DOHH2 (cell line): Measurements from ENCODE around the gene SMURF2.

Experiments used
- H3F3A ChIP-seq: fragments of 200-600 bp; sonication (generic), shearing (Covaris generic); 2 replicates; pipeline ENCODE4 v1.6.0; 2016; ENCODE audit warnings: antibody characterized with exemption, mild to moderate bottlenecking; ENCODE audit not compliant: control insufficient read depth, insufficient read depth
- H3K27ac ChIP-seq: fragments of 200-600 bp; sonication (generic); 2 replicates; pipeline ENCODE4 v1.5.1; 2014; ENCODE audit warnings: low read depth, mild to moderate bottlenecking, low read length, moderate library complexity
- H3K27me3 ChIP-seq: fragments of 200-600 bp; sonication (generic); 2 replicates; pipeline ENCODE4 v1.6.1; 2014; ENCODE audit warnings: mild to moderate bottlenecking, low read length, mixed read lengths; ENCODE audit not compliant: control insufficient read depth
- H3K36me3 ChIP-seq: fragments of 200-600 bp; sonication (generic); 2 replicates; pipeline ENCODE4 v1.6.1; 2014; ENCODE audit warnings: mild to moderate bottlenecking, low read length, moderate library complexity, mixed read lengths; ENCODE audit not compliant: control insufficient read depth
- H3K4me1 ChIP-seq: fragments of 200-600 bp; sonication (generic); 2 replicates; pipeline ENCODE4 v1.6.1; 2014; ENCODE audit warnings: mild to moderate bottlenecking, low read length, mixed read lengths; ENCODE audit not compliant: control insufficient read depth
- H3K4me2 ChIP-seq: fragments of 200-600 bp; sonication (generic); 2 replicates; pipeline ENCODE4 v1.6.0; 2014; ENCODE audit warnings: mild to moderate bottlenecking, low read length, moderate library complexity
- H3K4me3 ChIP-seq: fragments of 200-600 bp; sonication (generic); 2 replicates; pipeline ENCODE4 v1.5.1; 2014; ENCODE audit warnings: mild to moderate bottlenecking, low read length, mixed read lengths
- H3K79me2 ChIP-seq: fragments of 200-600 bp; sonication (generic); 2 replicates; pipeline ENCODE4 v1.6.1; 2014; ENCODE audit warnings: mild to moderate bottlenecking, low read length, mixed read lengths; ENCODE audit not compliant: control insufficient read depth
- H3K9me2 ChIP-seq: fragments of 200-600 bp; sonication (generic); replicated peaks from 2 replicates; pipeline ENCODE4 v1.6.1; 2014; ENCODE audit warnings: mild to moderate bottlenecking, low read length, mixed read lengths; ENCODE audit not compliant: control insufficient read depth
- H3K9me3 ChIP-seq: fragments of 200-600 bp; sonication (generic); 2 replicates; pipeline ENCODE4 v1.6.1; 2014; ENCODE audit warnings: antibody characterized with exemption, low read length, mixed read lengths; ENCODE audit not compliant: control insufficient read depth, insufficient read depth
- H4K20me1 ChIP-seq: fragments of 200-600 bp; sonication (generic); 2 replicates; pipeline ENCODE4 v1.6.0; 2014; ENCODE audit warnings: low read depth, mild to moderate bottlenecking, antibody characterized with exemption, low read length, moderate library complexity; ENCODE audit not compliant: control insufficient read depth, insufficient read depth
- EZH2phosphoT487 ChIP-seq: fragments of 200-600 bp; sonication (generic); IDR thresholded peaks from 2 replicates; pipeline ENCODE4 v1.6.1; 2017; ENCODE audit warnings: borderline replicate concordance, mild to moderate bottlenecking, antibody characterized with exemption, low read length, moderate library complexity, mixed read lengths
- TF ChIP-seq, protein P1 (sequence below): fragments of 200-600 bp; sonication (generic); IDR thresholded peaks from one replicate; pipeline ENCODE4 v1.5.1; 2014; ENCODE audit warnings: antibody characterized with exemption, mild to moderate bottlenecking, low read depth, low read length; ENCODE audit not compliant: poor library complexity, severe bottlenecking

SMURF2 gene

DNA sequence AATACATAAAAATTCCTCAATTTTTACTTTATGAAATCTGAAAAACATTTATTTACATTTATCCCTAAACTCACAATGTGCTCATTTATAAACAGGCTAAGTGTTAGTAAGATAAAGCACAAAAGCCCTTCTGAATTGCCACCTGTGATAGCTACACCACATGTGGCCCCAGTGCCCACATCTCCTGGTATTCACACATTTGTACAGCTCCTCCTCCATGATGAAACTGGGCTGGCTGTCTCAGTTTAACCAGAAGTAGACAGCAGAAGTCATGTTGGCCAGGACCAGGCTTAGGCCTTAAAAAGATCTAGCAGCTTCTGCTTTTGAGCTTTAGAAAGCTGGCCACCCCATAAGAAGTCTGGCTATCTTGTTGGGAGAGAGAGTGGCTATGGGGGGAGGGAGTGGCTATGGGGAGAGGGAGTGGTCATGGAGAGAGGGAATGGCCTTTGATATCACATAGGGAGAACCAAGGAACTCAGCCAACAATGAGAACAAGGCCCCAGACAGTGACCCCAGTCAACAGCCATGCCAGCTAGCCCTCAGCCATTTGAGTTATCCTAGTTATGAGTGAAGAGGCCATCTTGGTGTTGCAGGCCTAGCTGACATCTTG is 108.0 kb downstream of the SMURF2 start:
- Histone ChIP-seq H3K9me3 (no peaks in the 10 kb centered on the region), H3K9me2 (no peaks in the 10 kb centered on the region), H3K4me2 (no peak overlapping the region), H3K4me3 (no peak overlapping the region), H3K4me1 (no peaks in the 10 kb centered on the region), H3F3A (no peaks in the 10 kb centered on the region; the same call in 1 of the 2 replicates), H3K27me3 (no peaks in the 10 kb centered on the region), H4K20me1 (no peaks in the 10 kb centered on the region), H3K79me2 (no peaks in the 10 kb centered on the region), H3K36me3 (peaks cover 18% of the 10 kb centered on the region), H3K27ac (no peak overlapping the region)
- TF ChIP-seq, protein P1, sequence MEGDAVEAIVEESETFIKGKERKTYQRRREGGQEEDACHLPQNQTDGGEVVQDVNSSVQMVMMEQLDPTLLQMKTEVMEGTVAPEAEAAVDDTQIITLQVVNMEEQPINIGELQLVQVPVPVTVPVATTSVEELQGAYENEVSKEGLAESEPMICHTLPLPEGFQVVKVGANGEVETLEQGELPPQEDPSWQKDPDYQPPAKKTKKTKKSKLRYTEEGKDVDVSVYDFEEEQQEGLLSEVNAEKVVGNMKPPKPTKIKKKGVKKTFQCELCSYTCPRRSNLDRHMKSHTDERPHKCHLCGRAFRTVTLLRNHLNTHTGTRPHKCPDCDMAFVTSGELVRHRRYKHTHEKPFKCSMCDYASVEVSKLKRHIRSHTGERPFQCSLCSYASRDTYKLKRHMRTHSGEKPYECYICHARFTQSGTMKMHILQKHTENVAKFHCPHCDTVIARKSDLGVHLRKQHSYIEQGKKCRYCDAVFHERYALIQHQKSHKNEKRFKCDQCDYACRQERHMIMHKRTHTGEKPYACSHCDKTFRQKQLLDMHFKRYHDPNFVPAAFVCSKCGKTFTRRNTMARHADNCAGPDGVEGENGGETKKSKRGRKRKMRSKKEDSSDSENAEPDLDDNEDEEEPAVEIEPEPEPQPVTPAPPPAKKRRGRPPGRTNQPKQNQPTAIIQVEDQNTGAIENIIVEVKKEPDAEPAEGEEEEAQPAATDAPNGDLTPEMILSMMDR: no peak
- TF ChIP-seq EZH2phosphoT487: no peak

GRCh38 chr17:64551461-64551860 is 110.6 kb downstream of the SMURF2 start:
- no peak overlapping the region for H3K4me3 ChIP-seq
- no peaks in the 10 kb centered on the region for H3K79me2 ChIP-seq
- H4K20me1 ChIP-seq: no peaks in the 10 kb centered on the region
- no peaks in the 10 kb centered on the region for H3K4me1 ChIP-seq
- H3K4me2 ChIP-seq: no peak overlapping the region
- no peaks in the 10 kb centered on the region for H3K27me3 ChIP-seq
- H3F3A ChIP-seq: no peaks in the 10 kb centered on the region; the same call in 1 of the 2 replicates
- no peaks in the 10 kb centered on the region for H3K9me2 ChIP-seq
- no peaks in the 10 kb centered on the region for H3K9me3 ChIP-seq
- TF ChIP-seq, protein P1: no peak
- TF ChIP-seq EZH2phosphoT487: no peak
- H3K36me3 ChIP-seq: peaks cover 23% of the 10 kb centered on the region
- H3K27ac ChIP-seq: no peak overlapping the region

- Histone ChIP-seq H3K27ac (no peak overlapping the region), H3K79me2 (no peaks in the 10 kb centered on the region), H3K27me3 (no peaks in the 10 kb centered on the region), H3K4me3 (no peak overlapping the region), H3K9me2 (no peaks in the 10 kb centered on the region), H3K9me3 (no peaks in the 10 kb centered on the region), H3K4me1 (no peaks in the 10 kb centered on the region), H3K4me2 (no peak overlapping the region), H4K20me1 (no peaks in the 10 kb centered on the region), H3F3A (peaks cover 8% of the 10 kb centered on the region), H3K36me3 (peaks cover 28% of the 10 kb centered on the region)
- TF ChIP-seq, protein P1: no peak
- no peak for TF ChIP-seq EZH2phosphoT487
Measured at GRCh38 chr17:64547319-64547718, 114.8 kb downstream of the SMURF2 start.
